Hepatocyte (in vitro differentiated cells): ENCODE data around the gene ZNF385B.

ENCODE experiments used
- EZH2 ChIP-seq: fragments of 200-600 bp; sonication (generic); IDR thresholded peaks from 2 replicates; pipeline ENCODE4 v1.6.1; 2016; ENCODE audit warnings: antibody characterized with exemption, mild to moderate bottlenecking, borderline replicate concordance
- EZH2phosphoT487 ChIP-seq: fragments of 200-600 bp; sonication (generic); IDR thresholded peaks from one replicate; pipeline ENCODE4 v1.6.1; 2018; ENCODE audit warnings: antibody characterized with exemption, mild to moderate bottlenecking, low read depth, moderate library complexity; ENCODE audit not compliant: unreplicated experiment, severe bottlenecking
- TF ChIP-seq, protein P1 (sequence below): fragments of 200-600 bp; sonication (generic); IDR thresholded peaks from 2 replicates; pipeline ENCODE4 v1.5.1; 2016; ENCODE audit warnings: antibody characterized with exemption, mild to moderate bottlenecking; ENCODE audit not compliant: poor library complexity

DNA sequence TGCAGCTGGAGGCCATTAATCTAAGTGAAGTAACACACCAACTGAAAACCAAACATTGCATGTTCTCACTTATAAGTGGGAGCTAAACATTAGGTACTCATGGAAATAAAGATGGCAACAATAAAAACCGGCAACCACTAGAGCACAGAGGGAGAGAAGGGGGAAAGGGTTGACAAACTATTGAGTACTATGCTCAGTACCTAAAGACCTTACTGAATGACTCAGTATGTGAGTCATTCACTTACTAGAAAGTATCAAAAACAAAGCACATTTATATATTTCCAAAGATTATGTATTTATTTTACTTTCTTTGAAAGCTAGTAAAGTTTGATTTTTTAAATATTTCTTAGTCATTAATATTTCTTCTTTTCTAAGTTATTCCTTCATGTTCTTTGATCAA lies 48.9 kb downstream of the ZNF385B start:
- TF ChIP-seq, protein P1, sequence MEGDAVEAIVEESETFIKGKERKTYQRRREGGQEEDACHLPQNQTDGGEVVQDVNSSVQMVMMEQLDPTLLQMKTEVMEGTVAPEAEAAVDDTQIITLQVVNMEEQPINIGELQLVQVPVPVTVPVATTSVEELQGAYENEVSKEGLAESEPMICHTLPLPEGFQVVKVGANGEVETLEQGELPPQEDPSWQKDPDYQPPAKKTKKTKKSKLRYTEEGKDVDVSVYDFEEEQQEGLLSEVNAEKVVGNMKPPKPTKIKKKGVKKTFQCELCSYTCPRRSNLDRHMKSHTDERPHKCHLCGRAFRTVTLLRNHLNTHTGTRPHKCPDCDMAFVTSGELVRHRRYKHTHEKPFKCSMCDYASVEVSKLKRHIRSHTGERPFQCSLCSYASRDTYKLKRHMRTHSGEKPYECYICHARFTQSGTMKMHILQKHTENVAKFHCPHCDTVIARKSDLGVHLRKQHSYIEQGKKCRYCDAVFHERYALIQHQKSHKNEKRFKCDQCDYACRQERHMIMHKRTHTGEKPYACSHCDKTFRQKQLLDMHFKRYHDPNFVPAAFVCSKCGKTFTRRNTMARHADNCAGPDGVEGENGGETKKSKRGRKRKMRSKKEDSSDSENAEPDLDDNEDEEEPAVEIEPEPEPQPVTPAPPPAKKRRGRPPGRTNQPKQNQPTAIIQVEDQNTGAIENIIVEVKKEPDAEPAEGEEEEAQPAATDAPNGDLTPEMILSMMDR, result no peak
- TF ChIP-seq EZH2phosphoT487 (no peak), EZH2 (no peak)
